HEK293 (cell line): ENCODE measurements around the gene TMEM167A.

ENCODE experiments used
- YY1 ChIP-seq: fragments of 450-650 bp; formaldehyde crosslinking; IDR thresholded peaks from 2 replicates; pipeline ENCODE4 v1.5.1; 2018; ENCODE audit warnings: missing biosample characterization, missing genetic modification characterization
- ZBTB1 ChIP-seq: fragments of 450-650 bp; formaldehyde crosslinking; IDR thresholded peaks from 2 replicates; pipeline ENCODE4 v1.5.1; 2016; ENCODE audit warnings: missing biosample characterization, missing genetic modification characterization
- ZNF16 ChIP-seq: fragments of 450-650 bp; formaldehyde crosslinking; IDR thresholded peaks from 2 replicates; pipeline ENCODE4 v1.5.1; 2016; ENCODE audit warnings: low read depth, missing biosample characterization, missing genetic modification characterization
- ZNF274 ChIP-seq, 2 experiments: fragments of 200-500 bp in 1 of 2; fragments of 450-650 bp in 1 of 2; sonication (Bioruptor generic) in 1 of 2; formaldehyde crosslinking in 1 of 2; IDR thresholded peaks; 2 replicates each; pipeline versions ENCODE4 v1.5.1 to v1.6.1; 2014 to 2016; ENCODE audit warnings: borderline replicate concordance in 1 of 2, inconsistent platforms in 1 of 2, low read length in 1 of 2, missing biosample characterization in 1 of 2, missing genetic modification characterization in 1 of 2
- ZNF350 ChIP-seq: fragments of 450-650 bp; formaldehyde crosslinking; IDR thresholded peaks from 2 replicates; pipeline ENCODE4 v1.5.0; 2017; ENCODE audit warnings: missing biosample characterization, mild to moderate bottlenecking, missing genetic modification characterization
- ZNF777 ChIP-seq: fragments of 450-650 bp; formaldehyde crosslinking; IDR thresholded peaks from 2 replicates; pipeline ENCODE4 v1.5.1; 2017; ENCODE audit warnings: missing biosample characterization, missing genetic modification characterization, borderline replicate concordance
- TF ChIP-seq, protein P1 (sequence below): fragments of 450-650 bp; formaldehyde crosslinking; IDR thresholded peaks from 2 replicates; pipeline ENCODE4 v1.5.1; 2016; ENCODE audit warnings: missing biosample characterization, missing genetic modification characterization
- TF ChIP-seq, protein P2 (sequence below): fragments of 450-650 bp; formaldehyde crosslinking; IDR thresholded peaks from 2 replicates; pipeline ENCODE4 v1.5.1; 2016; ENCODE audit warnings: missing biosample characterization, missing genetic modification characterization, low read depth
- TF ChIP-seq, protein P3 (sequence below): fragments of 450-650 bp; IDR thresholded peaks from 2 replicates; pipeline ENCODE4 v1.5.1; 2018; ENCODE audit warnings: missing biosample characterization, mild to moderate bottlenecking, missing genetic modification characterization

DNA sequence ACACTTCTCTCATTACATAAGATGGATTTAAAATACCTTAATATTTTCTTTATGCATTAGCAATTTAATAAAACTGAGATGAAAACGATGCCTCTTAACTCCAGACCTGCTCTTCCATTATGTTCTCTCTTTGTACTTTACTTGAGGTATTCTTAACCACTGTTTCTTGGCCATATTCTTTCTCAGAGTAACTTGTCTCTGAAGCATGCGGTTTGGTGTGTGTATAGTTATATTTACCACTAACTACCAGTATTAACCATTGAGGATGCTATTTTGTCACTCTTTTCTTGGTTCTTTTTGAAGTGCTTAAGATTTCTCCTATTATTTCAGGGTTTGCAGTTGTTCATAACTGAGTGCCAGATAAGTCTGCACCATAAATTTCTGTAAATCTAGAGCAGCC lies 17.9 kb downstream of the TMEM167A start:
- TF ChIP-seq, protein P1, sequence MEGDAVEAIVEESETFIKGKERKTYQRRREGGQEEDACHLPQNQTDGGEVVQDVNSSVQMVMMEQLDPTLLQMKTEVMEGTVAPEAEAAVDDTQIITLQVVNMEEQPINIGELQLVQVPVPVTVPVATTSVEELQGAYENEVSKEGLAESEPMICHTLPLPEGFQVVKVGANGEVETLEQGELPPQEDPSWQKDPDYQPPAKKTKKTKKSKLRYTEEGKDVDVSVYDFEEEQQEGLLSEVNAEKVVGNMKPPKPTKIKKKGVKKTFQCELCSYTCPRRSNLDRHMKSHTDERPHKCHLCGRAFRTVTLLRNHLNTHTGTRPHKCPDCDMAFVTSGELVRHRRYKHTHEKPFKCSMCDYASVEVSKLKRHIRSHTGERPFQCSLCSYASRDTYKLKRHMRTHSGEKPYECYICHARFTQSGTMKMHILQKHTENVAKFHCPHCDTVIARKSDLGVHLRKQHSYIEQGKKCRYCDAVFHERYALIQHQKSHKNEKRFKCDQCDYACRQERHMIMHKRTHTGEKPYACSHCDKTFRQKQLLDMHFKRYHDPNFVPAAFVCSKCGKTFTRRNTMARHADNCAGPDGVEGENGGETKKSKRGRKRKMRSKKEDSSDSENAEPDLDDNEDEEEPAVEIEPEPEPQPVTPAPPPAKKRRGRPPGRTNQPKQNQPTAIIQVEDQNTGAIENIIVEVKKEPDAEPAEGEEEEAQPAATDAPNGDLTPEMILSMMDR (tag by site-specific recombination): no peak
- TF ChIP-seq, protein P2, sequence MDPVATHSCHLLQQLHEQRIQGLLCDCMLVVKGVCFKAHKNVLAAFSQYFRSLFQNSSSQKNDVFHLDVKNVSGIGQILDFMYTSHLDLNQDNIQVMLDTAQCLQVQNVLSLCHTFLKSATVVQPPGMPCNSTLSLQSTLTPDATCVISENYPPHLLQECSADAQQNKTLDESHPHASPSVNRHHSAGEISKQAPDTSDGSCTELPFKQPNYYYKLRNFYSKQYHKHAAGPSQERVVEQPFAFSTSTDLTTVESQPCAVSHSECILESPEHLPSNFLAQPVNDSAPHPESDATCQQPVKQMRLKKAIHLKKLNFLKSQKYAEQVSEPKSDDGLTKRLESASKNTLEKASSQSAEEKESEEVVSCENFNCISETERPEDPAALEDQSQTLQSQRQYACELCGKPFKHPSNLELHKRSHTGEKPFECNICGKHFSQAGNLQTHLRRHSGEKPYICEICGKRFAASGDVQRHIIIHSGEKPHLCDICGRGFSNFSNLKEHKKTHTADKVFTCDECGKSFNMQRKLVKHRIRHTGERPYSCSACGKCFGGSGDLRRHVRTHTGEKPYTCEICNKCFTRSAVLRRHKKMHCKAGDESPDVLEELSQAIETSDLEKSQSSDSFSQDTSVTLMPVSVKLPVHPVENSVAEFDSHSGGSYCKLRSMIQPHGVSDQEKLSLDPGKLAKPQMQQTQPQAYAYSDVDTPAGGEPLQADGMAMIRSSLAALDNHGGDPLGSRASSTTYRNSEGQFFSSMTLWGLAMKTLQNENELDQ (tag by site-specific recombination): no peak
- no peak for TF ChIP-seq ZNF16 (tag by site-specific recombination)
- TF ChIP-seq ZNF777 (tag by site-specific recombination): no peak
- TF ChIP-seq ZNF274 (IDR thresholded peaks at IDR 0.05; ENCODE audit: low read length): no peak
- no peak for TF ChIP-seq ZNF274 (tag by site-specific recombination; IDR thresholded peaks at IDR 0.05; ENCODE audit: borderline replicate concordance)
- TF ChIP-seq, protein P3, sequence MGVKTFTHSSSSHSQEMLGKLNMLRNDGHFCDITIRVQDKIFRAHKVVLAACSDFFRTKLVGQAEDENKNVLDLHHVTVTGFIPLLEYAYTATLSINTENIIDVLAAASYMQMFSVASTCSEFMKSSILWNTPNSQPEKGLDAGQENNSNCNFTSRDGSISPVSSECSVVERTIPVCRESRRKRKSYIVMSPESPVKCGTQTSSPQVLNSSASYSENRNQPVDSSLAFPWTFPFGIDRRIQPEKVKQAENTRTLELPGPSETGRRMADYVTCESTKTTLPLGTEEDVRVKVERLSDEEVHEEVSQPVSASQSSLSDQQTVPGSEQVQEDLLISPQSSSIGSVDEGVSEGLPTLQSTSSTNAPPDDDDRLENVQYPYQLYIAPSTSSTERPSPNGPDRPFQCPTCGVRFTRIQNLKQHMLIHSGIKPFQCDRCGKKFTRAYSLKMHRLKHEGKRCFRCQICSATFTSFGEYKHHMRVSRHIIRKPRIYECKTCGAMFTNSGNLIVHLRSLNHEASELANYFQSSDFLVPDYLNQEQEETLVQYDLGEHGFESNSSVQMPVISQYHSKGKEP (tag by site-specific recombination): no peak
- no peak for TF ChIP-seq YY1 (tag by site-specific recombination)
- TF ChIP-seq ZNF350 (tag by site-specific recombination): no peak
- TF ChIP-seq ZBTB1 (tag by site-specific recombination): no peak
